Fibroblast of villous mesenchyme (primary cell): Measurements from ENCODE around the gene ARMC6. TPM values are rescaled to one million over a fixed set of nuclear protein-coding genes. Genes with fewer than 3 reads are reported as not detected.

Experiments used
- DNase-seq: peaks from one replicate; pipeline ENCODE4 v3.0.0-alpha.2; 2010; ENCODE audit warnings: low read depth
- H3K4me3 ChIP-seq: 2 replicates; pipeline ENCODE4 v1.5.1; 2011; ENCODE audit warnings: low read depth, mild to moderate bottlenecking, low read length
- total RNA-seq: library from RNA; depleted of rRNA; stranded (reverse); fragments of >200 nt; gene quantifications from 2 replicates; pipeline ENCODE4 v1.2.3, GENCODE V29; 2012
- TF ChIP-seq, protein P1 (sequence below): IDR thresholded peaks from 2 replicates; pipeline ENCODE4 v1.5.1; 2012; ENCODE audit warnings: low read depth, mild to moderate bottlenecking, low read length; ENCODE audit not compliant: insufficient read depth

Gene ARMC6
- total RNA-seq, 1 donor = 37.1 TPM

DNA sequence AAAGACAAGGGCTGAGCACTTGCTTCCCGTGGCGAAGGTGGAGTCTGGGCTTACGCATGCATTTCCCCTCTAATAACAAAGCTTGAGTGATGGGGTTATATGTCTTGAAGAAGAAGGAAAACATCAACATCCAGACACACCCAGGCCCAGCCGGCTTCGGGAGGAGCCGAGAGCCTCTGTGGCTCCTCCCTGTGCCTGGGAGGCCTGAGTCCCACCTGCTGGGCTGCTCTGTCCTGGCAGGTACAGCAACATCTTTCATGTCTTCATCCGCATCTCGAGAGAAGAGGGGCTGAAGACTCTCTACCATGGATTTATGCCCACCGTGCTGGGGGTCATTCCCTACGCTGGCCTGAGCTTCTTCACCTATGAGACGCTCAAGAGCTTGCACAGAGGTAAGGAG lies 74.3 kb downstream of the ARMC6 start:
- no peak overlapping the region for H3K4me3 ChIP-seq
- TF ChIP-seq, protein P1, sequence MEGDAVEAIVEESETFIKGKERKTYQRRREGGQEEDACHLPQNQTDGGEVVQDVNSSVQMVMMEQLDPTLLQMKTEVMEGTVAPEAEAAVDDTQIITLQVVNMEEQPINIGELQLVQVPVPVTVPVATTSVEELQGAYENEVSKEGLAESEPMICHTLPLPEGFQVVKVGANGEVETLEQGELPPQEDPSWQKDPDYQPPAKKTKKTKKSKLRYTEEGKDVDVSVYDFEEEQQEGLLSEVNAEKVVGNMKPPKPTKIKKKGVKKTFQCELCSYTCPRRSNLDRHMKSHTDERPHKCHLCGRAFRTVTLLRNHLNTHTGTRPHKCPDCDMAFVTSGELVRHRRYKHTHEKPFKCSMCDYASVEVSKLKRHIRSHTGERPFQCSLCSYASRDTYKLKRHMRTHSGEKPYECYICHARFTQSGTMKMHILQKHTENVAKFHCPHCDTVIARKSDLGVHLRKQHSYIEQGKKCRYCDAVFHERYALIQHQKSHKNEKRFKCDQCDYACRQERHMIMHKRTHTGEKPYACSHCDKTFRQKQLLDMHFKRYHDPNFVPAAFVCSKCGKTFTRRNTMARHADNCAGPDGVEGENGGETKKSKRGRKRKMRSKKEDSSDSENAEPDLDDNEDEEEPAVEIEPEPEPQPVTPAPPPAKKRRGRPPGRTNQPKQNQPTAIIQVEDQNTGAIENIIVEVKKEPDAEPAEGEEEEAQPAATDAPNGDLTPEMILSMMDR = no peak
- no peak for DNase-seq

Other genes starting within 250 kb of the ARMC6 start
- under 0.01 TPM in 1 of 2 replicates, not detected in the other for gene COMP, start 242.3 kb upstream of the ARMC6 start, total RNA-seq
- gene UPF1, start 201.6 kb upstream of the ARMC6 start, total RNA-seq = 49.0 and 51.0 TPM in 2 replicates
- 0.32 and 1.3 TPM in 2 replicates for gene CERS1, start 137.4 kb upstream of the ARMC6 start, total RNA-seq
- gene COPE, start 114.2 kb upstream of the ARMC6 start, total RNA-seq = 222 and 255 TPM in 2 replicates
- 48.4 and 51.5 TPM in 2 replicates for gene DDX49, start 113.9 kb upstream of the ARMC6 start, total RNA-seq
- 58.3 and 64.1 TPM in 2 replicates for gene HOMER3, start 92.4 kb upstream of the ARMC6 start, total RNA-seq
- gene SUGP2, start 86 bp upstream of the ARMC6 start, total RNA-seq = 39.3 and 57.4 TPM in 2 replicates
- gene SLC25A42, start 30.4 kb downstream of the ARMC6 start, total RNA-seq = 5.8 and 9.1 TPM in 2 replicates
- 18.1 and 20.9 TPM in 2 replicates for gene TMEM161A, start 104.9 kb downstream of the ARMC6 start, total RNA-seq
- 0.32 TPM in 1 of 2 replicates, not detected in the other for gene MEF2B, start 136.7 kb downstream of the ARMC6 start, total RNA-seq
- 13.4 and 19.0 TPM in 2 replicates for gene BORCS8, start 158.5 kb downstream of the ARMC6 start, total RNA-seq
- gene RFXANK, start 158.7 kb downstream of the ARMC6 start, total RNA-seq = 57.9 and 83.4 TPM in 2 replicates
- gene NR2C2AP, start 169.8 kb downstream of the ARMC6 start, total RNA-seq = 7.1 and 7.8 TPM in 2 replicates
- under 0.01 TPM in 1 of 2 replicates, not detected in the other for gene NCAN, start 178.4 kb downstream of the ARMC6 start, total RNA-seq
- gene TM6SF2, start 239.7 kb downstream of the ARMC6 start, total RNA-seq = 0.86 and 1.3 TPM in 2 replicates